ACC112 (cell line): ENCODE measurements around the gene DYNC1LI1.

ENCODE experiments used
- H2AFZ ChIP-seq: fragments of 200-600 bp; sonication (generic); one replicate; pipeline ENCODE4 v1.6.0; 2017; ENCODE audit warnings: antibody characterized with exemption, low read length; ENCODE audit not compliant: unreplicated experiment
- H3K27ac ChIP-seq: fragments of 200-600 bp; sonication (generic); 2 replicates; pipeline ENCODE4 v1.5.1; 2014; ENCODE audit warnings: low read depth, mild to moderate bottlenecking, antibody characterized with exemption, low read length, moderate library complexity
- H3K27me3 ChIP-seq: fragments of 200-600 bp; sonication (generic); 2 replicates; pipeline ENCODE4 v1.6.1; 2014; ENCODE audit warnings: mild to moderate bottlenecking, antibody characterized with exemption, low read length, moderate library complexity, mixed read lengths; ENCODE audit not compliant: insufficient read depth
- H3K36me3 ChIP-seq: fragments of 200-600 bp; sonication (generic); 2 replicates; pipeline ENCODE4 v1.6.1; 2016; ENCODE audit warnings: mild to moderate bottlenecking, antibody characterized with exemption, low read length, moderate library complexity, mixed read lengths; ENCODE audit not compliant: insufficient read depth
- H3K4me1 ChIP-seq: fragments of 200-600 bp; sonication (generic); one replicate; pipeline ENCODE4 v1.6.1; 2016; ENCODE audit warnings: low read length, mixed read lengths; ENCODE audit not compliant: insufficient read depth, unreplicated experiment, control insufficient read depth
- H3K4me3 ChIP-seq: fragments of 200-600 bp; sonication (generic); 2 replicates; pipeline ENCODE4 v1.5.1; 2014; ENCODE audit warnings: mild to moderate bottlenecking, low read depth, low read length
- H3K79me2 ChIP-seq: fragments of 200-600 bp; sonication (generic); one replicate; pipeline ENCODE4 v1.6.0; 2016; ENCODE audit warnings: low read length; ENCODE audit not compliant: control insufficient read depth, unreplicated experiment, insufficient read depth

The DYNC1LI1 gene

DNA sequence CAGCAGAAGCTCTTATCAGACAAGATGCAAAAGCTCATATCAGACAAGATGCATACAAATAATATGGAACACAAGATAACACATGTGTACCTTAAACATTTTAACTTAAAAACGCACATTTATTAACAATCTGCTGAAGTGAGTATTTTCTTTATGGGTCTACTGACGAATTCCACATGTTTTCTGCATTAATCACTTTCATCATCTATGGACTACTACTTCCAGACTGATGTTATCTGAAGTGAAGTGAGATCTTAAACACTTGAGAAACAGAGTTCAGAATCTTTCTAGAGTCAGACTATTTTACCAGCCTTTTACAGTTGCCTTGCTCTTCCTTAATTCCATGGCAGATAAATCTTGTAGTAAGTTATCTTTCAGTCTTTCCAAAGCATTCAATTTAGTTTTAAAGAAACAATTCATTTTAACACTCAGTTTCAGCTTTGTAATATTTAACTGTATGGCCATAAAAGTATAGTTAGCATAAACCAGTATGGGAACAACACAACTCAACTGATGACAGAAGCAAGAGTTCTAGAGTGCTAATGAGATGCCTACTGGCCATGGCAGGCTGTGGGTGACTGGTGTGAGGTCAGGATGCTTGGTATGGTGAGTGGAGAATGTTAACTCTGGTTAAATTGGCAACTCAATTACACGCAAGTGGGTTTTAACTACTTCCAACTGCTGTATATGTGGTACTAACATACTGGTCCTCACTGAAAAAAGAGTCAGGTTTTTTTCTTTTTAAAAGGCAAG, 77.8 kb downstream of the DYNC1LI1 start:
- peaks cover 38% of the 10 kb centered on the region for H3K79me2 ChIP-seq
- H2AFZ ChIP-seq: no peak overlapping the region
- H3K27me3 ChIP-seq: no peaks in the 10 kb centered on the region
- no peaks in the 10 kb centered on the region for H3K36me3 ChIP-seq
- H3K4me1 ChIP-seq: peaks cover 30% of the 10 kb centered on the region
- H3K4me3 ChIP-seq: no peak overlapping the region
- H3K27ac ChIP-seq: no peak overlapping the region

DNA sequence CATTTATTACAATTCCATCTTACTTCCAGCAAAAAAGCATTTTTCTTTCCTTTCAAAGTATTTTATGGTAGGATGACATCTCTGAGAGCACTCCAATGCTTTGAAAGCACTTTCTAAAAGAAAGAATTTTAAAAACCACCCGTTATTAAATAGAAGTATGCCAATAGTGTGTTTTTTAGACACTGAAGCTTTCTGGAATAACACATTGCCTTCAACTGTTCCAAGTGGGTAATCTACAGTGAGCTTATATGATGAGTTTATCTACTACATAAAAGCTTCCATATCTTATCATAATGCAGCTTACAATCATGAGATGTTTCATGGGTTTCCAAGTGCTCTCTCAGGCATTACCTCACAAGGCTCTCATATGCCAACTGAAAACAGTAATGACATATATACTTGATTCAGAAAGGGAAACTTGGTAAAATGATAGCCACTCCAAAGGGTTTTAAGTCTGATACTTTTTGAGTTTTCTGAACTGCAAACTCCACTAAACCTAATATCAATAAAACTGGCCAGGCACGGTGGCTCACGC, 82.1 kb downstream of the DYNC1LI1 start:
- no peak overlapping the region for H3K4me3 ChIP-seq
- peaks cover 18% of the 10 kb centered on the region for H3K4me1 ChIP-seq
- H3K27ac ChIP-seq: no peak overlapping the region
- peaks cover 13% of the 10 kb centered on the region for H3K79me2 ChIP-seq
- H3K36me3 ChIP-seq: peaks cover 8% of the 10 kb centered on the region
- H2AFZ ChIP-seq: no peak overlapping the region
- H3K27me3 ChIP-seq: no peaks in the 10 kb centered on the region

DNA sequence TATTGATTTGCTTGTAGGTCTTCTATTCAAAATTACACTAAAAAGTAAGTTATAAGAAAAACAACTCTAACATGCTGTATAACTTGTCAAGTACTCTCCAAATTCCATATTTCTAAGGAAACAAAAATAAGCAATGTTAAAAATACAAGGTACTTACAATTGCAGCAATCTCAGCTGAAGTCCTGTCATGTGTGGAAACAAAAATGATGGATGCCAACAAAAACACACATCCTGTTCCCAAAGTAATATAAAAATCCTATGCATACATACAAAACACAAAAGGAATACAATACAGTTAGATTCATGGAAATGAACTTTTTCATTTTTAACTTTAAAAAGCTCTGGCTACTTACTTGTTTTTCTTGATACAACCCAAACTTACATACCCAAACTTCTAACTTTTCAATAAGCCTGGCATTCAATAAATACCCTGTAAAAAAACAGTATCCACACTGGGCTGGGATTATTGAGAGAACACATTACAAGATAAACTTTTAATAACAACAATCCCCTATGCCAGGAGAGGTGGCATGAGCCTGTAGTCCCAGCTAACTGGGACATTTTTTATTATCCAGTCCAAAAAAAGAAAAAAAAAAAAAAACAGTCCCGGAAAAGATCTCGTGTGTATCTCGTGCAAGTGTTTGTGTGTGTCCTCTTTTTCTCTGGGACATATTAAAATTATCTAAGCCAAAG, 82.7 kb downstream of the DYNC1LI1 start:
- H3K4me1 ChIP-seq: peaks cover 11% of the 10 kb centered on the region
- H3K79me2 ChIP-seq: peaks cover 7% of the 10 kb centered on the region
- peaks cover 8% of the 10 kb centered on the region for H3K36me3 ChIP-seq
- no peak overlapping the region for H3K4me3 ChIP-seq
- H3K27me3 ChIP-seq: no peaks in the 10 kb centered on the region
- H3K27ac ChIP-seq: no peak overlapping the region
- H2AFZ ChIP-seq: no peak overlapping the region

DNA sequence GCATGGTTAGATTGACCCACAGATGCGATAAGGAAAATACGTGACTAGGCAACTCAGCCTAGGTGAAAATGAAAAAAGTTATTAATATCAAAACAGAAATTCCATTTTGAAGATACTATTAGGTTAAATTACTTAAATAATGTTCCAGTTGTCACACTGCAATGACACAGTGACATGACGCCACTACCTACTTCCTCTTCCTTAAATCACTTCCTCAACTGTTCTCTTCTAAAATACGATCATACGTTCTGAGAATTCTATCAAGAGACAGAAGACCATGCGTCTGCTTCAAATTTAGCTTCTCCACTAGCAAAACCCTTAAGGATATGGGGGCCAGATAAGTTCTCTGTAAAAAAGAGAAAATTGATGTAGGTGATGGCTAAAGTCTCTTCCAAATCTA, 86.2 kb downstream of the DYNC1LI1 start:
- Histone ChIP-seq H3K27ac (no peak overlapping the region), H3K36me3 (peaks cover 13% of the 10 kb centered on the region), H3K27me3 (no peaks in the 10 kb centered on the region), H3K4me3 (no peak overlapping the region), H2AFZ (no peak overlapping the region), H3K79me2 (no peaks in the 10 kb centered on the region), H3K4me1 (peaks cover 24% of the 10 kb centered on the region)

DNA sequence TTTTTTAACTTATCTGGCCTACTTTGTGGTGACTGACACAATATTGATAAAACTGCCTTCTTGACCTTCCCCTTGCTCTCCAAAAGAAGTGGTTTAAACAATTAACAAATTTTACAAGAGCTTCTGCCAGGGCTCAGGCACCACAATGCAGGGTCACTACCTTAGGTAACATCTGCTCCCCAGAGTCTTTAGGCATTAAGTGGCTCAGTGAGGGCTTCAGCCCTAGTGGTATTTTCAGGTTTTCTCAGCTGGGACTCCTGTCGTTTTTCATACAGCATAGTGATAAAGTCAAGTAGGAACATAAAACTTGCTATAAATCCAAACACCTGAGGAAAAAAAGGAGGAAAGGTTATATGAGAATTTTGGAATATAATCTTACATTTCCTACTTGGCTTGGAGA, 86.9 kb downstream of the DYNC1LI1 start:
- peaks cover 13% of the 10 kb centered on the region for H3K36me3 ChIP-seq
- no peak overlapping the region for H3K4me3 ChIP-seq
- no peak overlapping the region for H3K27ac ChIP-seq
- no peaks in the 10 kb centered on the region for H3K79me2 ChIP-seq
- H2AFZ ChIP-seq: no peak overlapping the region
- H3K27me3 ChIP-seq: no peaks in the 10 kb centered on the region
- peaks cover 24% of the 10 kb centered on the region for H3K4me1 ChIP-seq

DNA sequence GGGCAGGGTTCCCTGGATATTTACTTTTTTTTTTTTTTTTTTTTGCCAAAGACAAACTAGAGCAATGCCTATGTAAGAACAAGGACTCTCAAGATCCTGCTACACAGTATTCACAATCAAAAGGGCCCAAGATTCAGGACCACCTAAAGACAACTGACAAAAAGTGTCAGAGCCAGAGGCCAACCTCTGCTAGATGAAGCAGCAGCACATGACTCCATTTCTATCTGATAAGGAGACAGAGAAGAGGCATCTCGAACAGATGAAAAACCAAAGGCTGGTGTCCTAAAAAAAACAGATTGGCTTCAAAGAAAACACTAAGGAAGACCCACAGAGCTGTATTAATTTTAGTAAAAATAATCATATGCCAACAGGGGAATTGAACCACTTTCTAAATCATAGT, 88.0 kb downstream of the DYNC1LI1 start:
- H3K27me3 ChIP-seq: no peaks in the 10 kb centered on the region
- no peak overlapping the region for H3K4me3 ChIP-seq
- no peak overlapping the region for H3K27ac ChIP-seq
- peaks cover 17% of the 10 kb centered on the region for H3K4me1 ChIP-seq
- H3K36me3 ChIP-seq: peaks cover 20% of the 10 kb centered on the region
- H3K79me2 ChIP-seq: no peaks in the 10 kb centered on the region
- H2AFZ ChIP-seq: no peak overlapping the region

DNA sequence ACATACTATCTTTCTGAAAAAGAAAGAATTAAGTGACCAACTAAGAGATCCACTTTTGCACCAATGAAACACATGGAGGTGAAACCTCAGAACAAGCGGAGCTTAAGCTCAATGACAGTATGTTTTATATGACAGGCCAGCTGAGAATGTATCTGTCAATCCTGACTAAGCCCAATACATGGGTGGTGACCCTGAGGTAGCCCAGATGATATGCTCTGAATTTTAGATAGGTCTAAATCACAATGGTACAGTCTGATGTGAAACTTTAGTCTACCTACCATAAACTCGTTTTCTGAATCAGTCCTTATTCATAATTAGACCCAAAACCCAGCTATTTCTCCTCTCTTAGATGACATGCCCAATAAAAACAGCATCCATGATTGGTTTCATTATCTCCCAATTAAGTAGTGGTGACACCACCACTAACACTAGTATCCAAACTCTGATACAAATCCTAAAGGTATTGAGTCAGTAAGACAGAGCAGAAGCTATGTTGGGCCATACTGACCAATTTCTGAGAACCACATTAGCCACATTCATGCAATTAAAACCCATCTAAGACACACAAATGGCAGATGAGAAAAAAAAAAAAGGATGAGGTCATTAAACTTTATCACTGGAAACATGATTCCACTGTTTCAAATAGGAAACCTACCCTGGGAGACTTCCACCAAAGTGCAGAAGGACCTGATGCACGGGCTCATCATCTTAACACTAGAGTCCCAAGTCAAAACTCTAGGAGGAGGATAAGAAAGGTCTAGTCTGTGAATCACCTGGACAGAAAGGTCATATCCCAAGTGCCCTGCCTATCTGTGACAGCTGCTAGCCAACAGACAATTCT, 88.6 kb downstream of the DYNC1LI1 start:
- Histone ChIP-seq H3K27me3 (no peaks in the 10 kb centered on the region), H3K36me3 (peaks cover 20% of the 10 kb centered on the region), H2AFZ (no peak overlapping the region), H3K4me3 (no peak overlapping the region), H3K79me2 (no peaks in the 10 kb centered on the region), H3K4me1 (peaks cover 17% of the 10 kb centered on the region), H3K27ac (no peak overlapping the region; the same call in 1 of the 2 replicates)

DNA sequence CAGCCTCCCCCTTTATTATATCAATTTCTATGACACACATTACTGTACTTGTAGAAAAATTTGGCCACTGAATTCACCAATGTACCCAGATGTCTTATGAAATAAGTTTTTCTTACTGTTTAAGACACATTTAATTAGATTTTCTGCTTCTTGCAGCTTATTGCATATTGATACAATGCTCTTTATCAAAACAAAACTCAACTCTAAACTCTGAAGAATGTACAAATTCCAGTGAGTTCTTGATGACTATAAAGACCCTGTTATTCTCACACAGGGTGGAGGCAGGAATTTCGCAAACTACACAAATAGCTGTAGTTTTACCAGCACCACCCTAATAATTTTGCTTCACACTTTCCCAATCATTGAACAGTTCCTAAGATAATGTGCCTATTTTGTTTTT, 90.1 kb downstream of the DYNC1LI1 start:
- Histone ChIP-seq H3K27ac (peak overlapping the region; percentile 77), H3K36me3 (peaks cover 15% of the 10 kb centered on the region), H3K4me3 (no peak overlapping the region), H2AFZ (no peak overlapping the region), H3K79me2 (no peaks in the 10 kb centered on the region), H3K4me1 (peaks cover 17% of the 10 kb centered on the region), H3K27me3 (no peaks in the 10 kb centered on the region)
